Measurements from ENCODE around the gene NKAIN2. TPM values are rescaled to one million over a fixed set of nuclear protein-coding genes. Genes with fewer than 3 reads are reported as not detected.

The NKAIN2 gene
- total RNA-seq, 4 donors from 2014 or later = 0.11 to 1.0 (median 0.94) TPM; not detected in 1

DNA sequence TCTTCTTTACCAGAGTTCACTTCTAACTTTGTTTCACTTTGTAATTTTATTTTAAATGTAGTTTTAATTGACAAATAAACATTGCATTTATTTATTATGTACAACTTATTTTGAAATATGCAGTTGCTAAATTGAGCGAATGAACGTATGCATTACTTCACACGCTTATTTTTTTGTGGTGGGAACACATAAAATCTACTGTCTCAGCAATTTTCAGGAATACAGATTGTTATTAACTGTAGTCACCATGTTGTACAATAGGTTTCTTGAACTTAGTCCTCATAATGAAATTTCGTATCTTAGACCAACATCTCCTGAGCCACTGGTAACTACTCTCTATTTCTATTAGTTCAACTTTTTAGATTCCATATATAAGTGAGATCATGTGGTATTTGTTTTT is 46.9 kb downstream of the NKAIN2 start:
- Histone ChIP-seq H3K27ac (no peak overlapping the region), H3K4me3 (replicated peaks in 1 of 3) (no peak overlapping the region), H3K4me1 (no peaks in the 10 kb centered on the region), H3K36me3 (no peaks in the 10 kb centered on the region), H3K9me3 (no peaks in the 10 kb centered on the region), H3K27me3 (no peaks in the 10 kb centered on the region)
- intact Hi-C loops (cut with DNase I) = no loop called here
- 95 to 98% methylated on average over 4 of the region's 4 CpGs for WGBS, 2 donors
- DNase-seq = no peak
- TF ChIP-seq, protein P1, sequence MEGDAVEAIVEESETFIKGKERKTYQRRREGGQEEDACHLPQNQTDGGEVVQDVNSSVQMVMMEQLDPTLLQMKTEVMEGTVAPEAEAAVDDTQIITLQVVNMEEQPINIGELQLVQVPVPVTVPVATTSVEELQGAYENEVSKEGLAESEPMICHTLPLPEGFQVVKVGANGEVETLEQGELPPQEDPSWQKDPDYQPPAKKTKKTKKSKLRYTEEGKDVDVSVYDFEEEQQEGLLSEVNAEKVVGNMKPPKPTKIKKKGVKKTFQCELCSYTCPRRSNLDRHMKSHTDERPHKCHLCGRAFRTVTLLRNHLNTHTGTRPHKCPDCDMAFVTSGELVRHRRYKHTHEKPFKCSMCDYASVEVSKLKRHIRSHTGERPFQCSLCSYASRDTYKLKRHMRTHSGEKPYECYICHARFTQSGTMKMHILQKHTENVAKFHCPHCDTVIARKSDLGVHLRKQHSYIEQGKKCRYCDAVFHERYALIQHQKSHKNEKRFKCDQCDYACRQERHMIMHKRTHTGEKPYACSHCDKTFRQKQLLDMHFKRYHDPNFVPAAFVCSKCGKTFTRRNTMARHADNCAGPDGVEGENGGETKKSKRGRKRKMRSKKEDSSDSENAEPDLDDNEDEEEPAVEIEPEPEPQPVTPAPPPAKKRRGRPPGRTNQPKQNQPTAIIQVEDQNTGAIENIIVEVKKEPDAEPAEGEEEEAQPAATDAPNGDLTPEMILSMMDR (IDR thresholded peaks at IDR 0.05) = no peak
- no peak for TF ChIP-seq POLR2A (IDR thresholded peaks at IDR 0.05)

DNA sequence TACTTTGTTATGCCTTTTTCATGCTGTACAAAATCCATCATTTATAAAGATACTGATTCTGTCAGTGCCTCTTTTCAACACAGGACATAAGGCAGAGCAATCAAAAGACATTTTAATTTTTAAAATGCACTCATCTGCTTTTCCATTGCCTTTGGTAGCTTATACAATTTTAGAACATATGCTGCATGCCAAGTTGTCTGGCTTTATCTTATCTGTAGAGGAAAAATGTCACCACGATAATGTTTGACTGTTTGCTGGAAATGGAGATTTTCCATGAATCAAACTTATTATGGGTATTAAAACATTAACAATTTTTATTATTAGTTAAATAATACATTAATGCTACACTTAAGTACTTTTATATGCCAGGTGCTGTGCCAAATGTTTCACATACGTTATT is 50.5 kb downstream of the NKAIN2 start:
- Histone ChIP-seq H3K36me3 (no peaks in the 10 kb centered on the region), H3K27ac (no peak overlapping the region), H3K27me3 (no peaks in the 10 kb centered on the region), H3K4me3 (replicated peaks in 1 of 3) (no peak overlapping the region), H3K4me1 (no peaks in the 10 kb centered on the region), H3K9me3 (no peaks in the 10 kb centered on the region)
- WGBS, 2 donors = 77 to 83% methylated on average over 2 of the region's 2 CpGs
- no peak for DNase-seq
- intact Hi-C loops (cut with DNase I) = no loop called here
- TF ChIP-seq, protein P1 (IDR thresholded peaks at IDR 0.05) = no peak
- TF ChIP-seq POLR2A (IDR thresholded peaks at IDR 0.05) = no peak

DNA sequence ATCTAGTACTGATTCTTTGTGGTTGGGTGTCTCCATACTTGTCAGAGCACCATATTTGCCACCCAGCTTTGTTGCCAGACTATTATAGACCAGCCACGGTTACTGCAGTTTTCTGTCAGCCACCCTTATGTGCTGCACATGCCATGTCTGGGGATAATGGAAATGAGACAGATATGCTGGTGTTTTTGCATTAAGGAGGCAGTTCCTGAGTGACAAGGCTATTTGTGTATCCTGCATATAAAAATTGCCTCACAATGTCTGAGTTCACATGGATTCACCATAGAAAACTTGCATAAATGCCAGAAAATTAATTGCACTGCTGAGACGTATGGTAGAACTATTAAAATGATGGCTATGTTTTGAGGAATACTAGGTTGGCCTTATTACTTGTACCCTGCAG is 51.8 kb downstream of the NKAIN2 start:
- DNase-seq = no peak
- Histone ChIP-seq H3K36me3 (no peaks in the 10 kb centered on the region), H3K27ac (no peak overlapping the region), H3K4me3 (replicated peaks in 1 of 3) (no peak overlapping the region), H3K4me1 (no peaks in the 10 kb centered on the region), H3K9me3 (no peaks in the 10 kb centered on the region), H3K27me3 (no peaks in the 10 kb centered on the region)
- 67 to 80% methylated on average over 2 of the region's 2 CpGs for WGBS, 2 donors
- intact Hi-C loops (cut with DNase I) = no loop called here
- no peak for TF ChIP-seq POLR2A (IDR thresholded peaks at IDR 0.05)
- TF ChIP-seq, protein P1 (IDR thresholded peaks at IDR 0.05) = no peak

DNA sequence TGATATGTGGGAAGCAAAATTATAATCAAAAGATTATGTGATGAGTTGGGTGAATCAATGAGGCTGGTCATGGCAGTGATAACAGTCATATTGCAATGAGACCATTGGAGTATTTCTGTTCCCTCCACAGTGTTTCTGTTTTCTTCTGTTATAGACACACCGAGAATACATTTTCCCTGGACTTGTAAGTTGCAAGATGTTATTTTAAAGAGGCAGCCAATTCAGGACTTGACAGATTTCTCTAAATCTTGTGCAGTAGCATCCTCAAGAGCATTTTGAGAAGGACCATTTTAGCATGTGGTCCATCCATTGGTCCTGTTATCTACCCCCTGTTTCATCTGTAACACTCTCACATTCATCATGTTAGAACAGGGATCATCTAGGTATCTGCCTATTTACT is 55.6 kb downstream of the NKAIN2 start:
- Histone ChIP-seq H3K4me1 (no peaks in the 10 kb centered on the region), H3K27ac (no peak overlapping the region), H3K36me3 (no peaks in the 10 kb centered on the region), H3K9me3 (no peaks in the 10 kb centered on the region), H3K27me3 (no peaks in the 10 kb centered on the region), H3K4me3 (replicated peaks in 1 of 3) (no peak overlapping the region)
- no peak for DNase-seq
- no peak for TF ChIP-seq POLR2A (IDR thresholded peaks at IDR 0.05)
- TF ChIP-seq, protein P1 (IDR thresholded peaks at IDR 0.05) = no peak
- intact Hi-C loops (cut with DNase I) = no loop called here
- 91% methylated on average over 1 of the region's 1 CpG for WGBS, 2 donors

DNA sequence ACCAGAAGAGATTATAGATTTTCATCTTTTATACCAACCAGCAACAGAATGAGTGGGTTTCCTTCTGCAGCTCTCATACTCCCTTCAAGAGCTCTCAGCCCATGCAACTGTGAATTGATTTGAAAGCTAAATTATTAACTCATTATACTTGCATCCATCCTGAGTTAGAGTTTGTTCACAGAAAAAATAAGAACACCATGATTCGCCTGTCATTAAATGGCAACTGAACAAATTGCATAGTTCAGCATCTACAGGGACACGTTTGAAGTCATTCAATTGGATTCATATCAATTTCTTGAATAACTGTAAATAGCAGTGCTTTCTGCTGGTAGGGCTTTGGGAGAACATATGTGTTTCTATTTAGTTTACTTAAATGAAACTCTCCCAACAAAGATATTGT is 65.7 kb downstream of the NKAIN2 start:
- no peaks in the 10 kb centered on the region for H3K36me3 ChIP-seq
- no peaks in the 10 kb centered on the region for H3K9me3 ChIP-seq
- H3K27me3 ChIP-seq = no peaks in the 10 kb centered on the region
- no peak for DNase-seq
- WGBS, 2 donors = 83 to 85% methylated on average over 2 of the region's 2 CpGs
- TF ChIP-seq POLR2A (IDR thresholded peaks at IDR 0.05) = no peak
- TF ChIP-seq, protein P1 (IDR thresholded peaks at IDR 0.05) = no peak
- no peaks in the 10 kb centered on the region for H3K4me1 ChIP-seq
- no peak overlapping the region for H3K4me3 ChIP-seq (replicated peaks in 1 of 3)
- intact Hi-C loops (cut with DNase I) = no loop called here
- H3K27ac ChIP-seq = no peak overlapping the region

Measured in thyroid gland (tissue), 4 donors.